Measurements from ENCODE around the gene GSK3B.

GSK3B gene

DNA sequence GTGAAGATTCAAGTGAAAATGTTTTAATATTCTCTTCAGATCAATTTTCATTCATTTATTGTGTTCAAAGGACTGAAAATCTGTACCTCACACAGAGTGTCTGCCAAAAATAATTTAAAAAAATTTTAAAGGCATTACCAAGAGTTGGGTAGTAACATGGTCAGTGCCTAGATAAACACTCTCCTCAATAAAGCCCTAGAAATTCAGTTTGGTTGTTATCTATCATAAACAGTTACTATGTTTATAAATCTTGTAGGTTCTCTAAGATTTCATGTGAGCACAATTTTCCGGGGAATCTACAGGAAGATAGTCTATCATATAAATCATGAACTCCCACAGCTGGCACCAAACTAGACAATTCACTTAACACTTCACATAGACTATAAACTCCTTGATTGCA lies 128.6 kb downstream of the GSK3B start:
- no peak overlapping the region for H3K4me3 ChIP-seq (ENCODE audit: low read depth, low read length)
- TF ChIP-seq, protein P1, sequence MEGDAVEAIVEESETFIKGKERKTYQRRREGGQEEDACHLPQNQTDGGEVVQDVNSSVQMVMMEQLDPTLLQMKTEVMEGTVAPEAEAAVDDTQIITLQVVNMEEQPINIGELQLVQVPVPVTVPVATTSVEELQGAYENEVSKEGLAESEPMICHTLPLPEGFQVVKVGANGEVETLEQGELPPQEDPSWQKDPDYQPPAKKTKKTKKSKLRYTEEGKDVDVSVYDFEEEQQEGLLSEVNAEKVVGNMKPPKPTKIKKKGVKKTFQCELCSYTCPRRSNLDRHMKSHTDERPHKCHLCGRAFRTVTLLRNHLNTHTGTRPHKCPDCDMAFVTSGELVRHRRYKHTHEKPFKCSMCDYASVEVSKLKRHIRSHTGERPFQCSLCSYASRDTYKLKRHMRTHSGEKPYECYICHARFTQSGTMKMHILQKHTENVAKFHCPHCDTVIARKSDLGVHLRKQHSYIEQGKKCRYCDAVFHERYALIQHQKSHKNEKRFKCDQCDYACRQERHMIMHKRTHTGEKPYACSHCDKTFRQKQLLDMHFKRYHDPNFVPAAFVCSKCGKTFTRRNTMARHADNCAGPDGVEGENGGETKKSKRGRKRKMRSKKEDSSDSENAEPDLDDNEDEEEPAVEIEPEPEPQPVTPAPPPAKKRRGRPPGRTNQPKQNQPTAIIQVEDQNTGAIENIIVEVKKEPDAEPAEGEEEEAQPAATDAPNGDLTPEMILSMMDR (IDR thresholded peaks at IDR 0.05; ENCODE audit: low read depth, low read length): no peak

DNA sequence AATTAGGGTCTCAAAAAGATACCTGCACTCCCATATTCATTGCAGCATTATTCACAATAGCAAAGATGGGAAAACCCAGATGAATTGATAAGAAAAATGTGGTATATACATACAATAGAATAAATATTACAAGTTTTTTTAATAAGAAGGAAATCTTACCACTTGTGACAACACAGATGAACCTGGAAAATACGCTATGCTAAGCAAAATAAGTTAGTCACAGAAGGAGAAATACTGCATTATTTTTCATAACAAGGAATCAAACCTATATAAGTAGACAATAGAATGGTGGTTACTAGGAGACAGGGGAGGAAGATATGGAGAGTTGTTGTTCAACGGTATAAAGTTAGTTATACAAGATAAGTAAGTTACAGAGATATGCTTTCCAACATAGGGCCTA lies 130.0 kb downstream of the GSK3B start:
- TF ChIP-seq, protein P1 (IDR thresholded peaks at IDR 0.05; ENCODE audit: low read depth, low read length): no peak
- H3K4me3 ChIP-seq (ENCODE audit: low read depth, low read length): no peak overlapping the region

DNA sequence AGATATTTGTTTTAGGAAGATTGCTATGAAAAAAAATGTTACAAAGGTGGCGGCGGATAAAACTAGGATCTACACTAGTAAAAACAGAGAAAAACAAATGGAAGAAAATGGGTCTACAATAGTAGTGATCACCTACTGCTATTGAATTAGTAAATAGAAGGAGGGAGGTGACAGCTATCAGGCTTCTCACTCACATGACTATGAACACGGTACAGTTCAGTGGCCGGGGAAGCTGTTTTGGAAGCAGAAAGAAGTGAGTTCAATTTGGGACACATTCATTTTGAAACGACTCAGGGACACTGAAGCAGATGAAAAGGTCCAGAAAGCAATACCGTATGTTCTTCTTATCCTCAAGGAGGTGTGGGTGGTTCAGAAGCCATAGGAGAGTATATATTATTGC lies 138.3 kb downstream of the GSK3B start:
- TF ChIP-seq, protein P1 (IDR thresholded peaks at IDR 0.05; ENCODE audit: low read depth, low read length): no peak

DNA sequence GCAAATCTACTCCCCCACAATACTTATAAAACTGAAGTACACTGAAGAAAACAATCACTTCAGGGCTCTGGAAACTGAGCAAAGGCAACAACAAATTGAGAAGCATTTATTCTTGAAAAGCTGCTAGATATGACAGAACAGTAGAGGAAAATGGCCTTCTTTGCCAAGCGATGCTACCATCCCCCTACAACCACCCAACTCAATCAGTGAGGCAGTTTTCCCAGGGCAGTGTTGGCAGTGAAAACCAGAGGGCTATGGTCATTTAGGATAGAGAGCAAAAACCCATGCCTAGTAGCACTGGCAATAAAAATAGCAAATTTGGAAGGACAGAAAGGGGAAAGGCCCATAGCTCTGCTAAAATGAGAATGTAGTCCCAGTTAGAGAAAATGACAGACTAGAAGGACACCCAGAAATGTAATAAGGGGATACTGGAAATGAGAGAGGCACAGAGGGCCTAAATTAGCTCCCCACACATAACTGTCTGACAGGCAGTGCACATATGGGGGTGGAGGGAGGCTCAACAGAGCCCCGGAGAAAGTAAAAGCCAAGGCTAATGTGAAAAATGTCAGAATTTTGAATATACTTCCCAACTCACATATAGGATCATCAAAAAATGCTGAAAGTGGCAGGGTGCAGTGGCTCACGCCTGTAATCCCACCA lies 143.5 kb downstream of the GSK3B start:
- no peak overlapping the region for H3K4me3 ChIP-seq (ENCODE audit: low read depth, low read length)
- TF ChIP-seq, protein P1 (IDR thresholded peaks at IDR 0.05; ENCODE audit: low read depth, low read length): no peak

More for the DNA sequence above, 138.3 kb downstream of the GSK3B start:
- no peak overlapping the region for H3K4me3 ChIP-seq (ENCODE audit: low read depth, low read length)

DNA sequence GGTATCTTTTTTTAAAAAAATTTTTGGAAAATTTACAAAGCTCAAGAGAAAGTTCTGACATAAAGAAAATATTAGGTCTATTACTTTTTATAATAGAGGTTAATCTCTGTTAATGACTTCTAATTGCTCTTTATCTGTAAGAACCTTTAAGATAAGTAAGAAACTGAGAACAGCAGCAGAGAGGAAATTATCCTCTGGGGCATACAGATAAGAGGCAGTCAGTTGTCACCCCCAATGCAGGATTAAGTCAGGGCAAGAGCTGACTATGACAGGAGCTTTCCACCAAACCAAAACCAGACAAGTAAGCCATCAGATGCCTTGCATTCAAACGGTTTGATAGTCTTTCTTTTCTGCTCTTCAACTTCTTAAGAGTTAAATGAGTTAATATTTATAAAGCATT lies 149.0 kb downstream of the GSK3B start:
- no peak overlapping the region for H3K4me3 ChIP-seq (ENCODE audit: low read depth, low read length)
- TF ChIP-seq, protein P1 (IDR thresholded peaks at IDR 0.05; ENCODE audit: low read depth, low read length): no peak

DNA sequence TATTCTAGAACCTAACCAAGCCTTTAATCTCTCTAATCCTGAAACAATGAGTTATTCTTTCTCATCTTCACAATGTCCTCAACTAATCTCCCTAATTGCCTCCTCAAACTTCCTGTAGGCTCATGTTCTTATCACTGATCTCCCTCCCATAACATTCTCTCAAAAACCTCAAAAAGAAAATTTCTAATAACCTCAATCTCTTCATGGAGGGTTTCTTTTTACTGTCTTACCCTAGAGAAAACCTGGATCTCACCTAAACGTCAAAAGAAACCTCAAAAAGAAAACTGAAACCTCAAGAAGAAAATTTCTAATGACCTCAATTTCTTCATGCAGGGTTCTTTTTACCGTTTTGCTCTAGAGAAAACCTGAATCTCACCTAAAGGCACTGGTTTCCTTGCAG lies 150.2 kb downstream of the GSK3B start:
- H3K4me3 ChIP-seq (ENCODE audit: low read depth, low read length): no peak overlapping the region
- TF ChIP-seq, protein P1 (IDR thresholded peaks at IDR 0.05; ENCODE audit: low read depth, low read length): no peak

DNA sequence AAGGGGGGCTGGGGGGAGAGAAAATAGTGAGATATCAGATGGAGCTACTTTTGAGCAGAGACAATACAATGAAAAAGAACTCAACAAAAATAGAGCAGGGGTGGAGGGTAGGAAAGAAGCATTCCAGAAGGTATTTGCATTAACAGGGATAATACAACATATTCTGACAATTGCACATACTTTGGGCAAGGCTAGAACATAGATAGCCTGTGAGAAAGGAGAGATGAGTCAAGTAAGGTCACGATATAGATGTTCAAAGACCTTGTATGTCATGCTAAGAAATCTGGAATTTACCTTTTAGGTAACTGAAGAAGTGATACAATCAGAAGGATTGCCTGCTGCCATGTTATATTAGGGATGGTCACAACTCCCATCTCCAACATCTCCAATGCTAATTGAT lies 155.2 kb downstream of the GSK3B start:
- TF ChIP-seq, protein P1 (IDR thresholded peaks at IDR 0.05; ENCODE audit: low read depth, low read length): no peak
- no peak overlapping the region for H3K4me3 ChIP-seq (ENCODE audit: low read depth, low read length)

Data from WI38 (cell line).